ENCODE data around the gene AGMO. TPM values are rescaled to one million over a fixed set of nuclear protein-coding genes. Genes with fewer than 3 reads are reported as not detected.

The AGMO gene
- polyA plus RNA-seq, 2 of the 4 experiments (the other 2 are of a cell fraction) = 2.6 to 7.9 TPM

DNA sequence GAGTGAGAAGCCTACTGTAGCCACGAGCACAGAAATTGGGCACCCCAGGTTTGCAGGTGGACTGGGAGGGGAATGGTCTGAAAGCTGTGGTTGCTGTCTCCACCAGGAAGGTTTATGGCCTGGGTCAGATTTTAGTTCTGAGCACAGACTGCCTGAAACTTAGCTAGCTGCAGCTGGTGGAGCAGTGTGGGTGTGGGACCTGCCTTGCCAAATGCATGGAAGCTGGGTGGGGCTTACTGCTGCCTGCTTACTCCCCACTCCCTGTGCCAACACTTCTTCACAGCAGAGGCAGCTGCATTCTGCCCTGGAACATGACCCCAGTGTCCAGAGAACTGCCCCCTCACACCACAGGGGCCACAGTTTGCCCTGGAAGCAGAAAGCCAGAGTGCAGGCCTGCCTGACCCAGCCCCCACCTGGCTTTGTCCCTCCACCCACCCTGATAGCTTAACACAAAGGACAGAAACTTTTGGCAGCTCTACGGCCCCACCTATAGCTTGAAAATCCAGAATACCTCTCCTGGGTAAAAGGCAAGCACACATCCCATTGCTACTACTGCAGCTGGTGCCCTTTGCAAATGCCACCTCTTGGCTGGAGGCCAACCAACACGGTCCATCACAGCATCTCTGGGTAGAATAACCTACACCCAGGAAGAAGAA, 281.6 kb downstream of the AGMO start:
- no peak overlapping the region for H3K4me2 ChIP-seq
- TF ChIP-seq CHD4 (IDR thresholded peaks at IDR 0.05; ENCODE audit: borderline replicate concordance) = no peak
- no peak for TF ChIP-seq JUN (IDR thresholded peaks at IDR 0.05)
- TF ChIP-seq HOXB13 (CRISPR knock-in tag; IDR thresholded peaks at IDR 0.05; ENCODE audit: low read depth) = no peak
- no peak for TF ChIP-seq BHLHE40 (IDR thresholded peaks at IDR 0.05; ENCODE audit: low read depth, low read length)
- no peak for TF ChIP-seq HOXA7 (CRISPR knock-in tag; IDR thresholded peaks at IDR 0.05)
- TF ChIP-seq EHF (CRISPR knock-in tag; IDR thresholded peaks at IDR 0.05) = no peak
- no peak for TF ChIP-seq PHF8 (IDR thresholded peaks at IDR 0.05; ENCODE audit: borderline replicate concordance, low read depth)
- TF ChIP-seq RCOR1 (IDR thresholded peaks at IDR 0.05; ENCODE audit: low read depth, low read length) = no peak
- TF ChIP-seq KDM1A (IDR thresholded peaks at IDR 0.05; ENCODE audit: low read depth) = no peak
- no peak for TF ChIP-seq SREBF2 (IDR thresholded peaks at IDR 0.05)
- no peak for TF ChIP-seq ZNF302 (CRISPR knock-in tag; IDR thresholded peaks at IDR 0.05)
- TF ChIP-seq MAZ (IDR thresholded peaks at IDR 0.05; ENCODE audit: borderline replicate concordance, low read depth, low read length) = no peak
- TF ChIP-seq GATA3 (IDR thresholded peaks at IDR 0.05; ENCODE audit: borderline replicate concordance) = no peak
- TF ChIP-seq RNF2 (IDR thresholded peaks at IDR 0.05; ENCODE audit: borderline replicate concordance, low read depth) = no peak
- TF ChIP-seq, protein P1, sequence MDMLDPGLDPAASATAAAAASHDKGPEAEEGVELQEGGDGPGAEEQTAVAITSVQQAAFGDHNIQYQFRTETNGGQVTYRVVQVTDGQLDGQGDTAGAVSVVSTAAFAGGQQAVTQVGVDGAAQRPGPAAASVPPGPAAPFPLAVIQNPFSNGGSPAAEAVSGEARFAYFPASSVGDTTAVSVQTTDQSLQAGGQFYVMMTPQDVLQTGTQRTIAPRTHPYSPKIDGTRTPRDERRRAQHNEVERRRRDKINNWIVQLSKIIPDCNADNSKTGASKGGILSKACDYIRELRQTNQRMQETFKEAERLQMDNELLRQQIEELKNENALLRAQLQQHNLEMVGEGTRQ (IDR thresholded peaks at IDR 0.05) = no peak
- no peak for TF ChIP-seq RARB (CRISPR knock-in tag; IDR thresholded peaks at IDR 0.05)
- H3K9me3 ChIP-seq = peaks cover 17% of the 10 kb centered on the region; the same call in 2 of the 3 replicates
- no peak overlapping the region for H3K4me3 ChIP-seq
- WGBS (ENCODE audit: missing lambda C conversion rate) = 12% methylated on average over 3 of the region's 3 CpGs
- no peak for ATAC-seq
- DNase-seq (ENCODE audit: low read depth in 1 of 2, low spot score in 1 of 2) = no peak
- no peak overlapping the region for H3K27ac ChIP-seq
- ChIA-PET POLR2A (no interaction called here), CTCF (no interaction called here)
- H3K4me1 ChIP-seq = no peaks in the 10 kb centered on the region
- FAIRE-seq = no peak

DNA sequence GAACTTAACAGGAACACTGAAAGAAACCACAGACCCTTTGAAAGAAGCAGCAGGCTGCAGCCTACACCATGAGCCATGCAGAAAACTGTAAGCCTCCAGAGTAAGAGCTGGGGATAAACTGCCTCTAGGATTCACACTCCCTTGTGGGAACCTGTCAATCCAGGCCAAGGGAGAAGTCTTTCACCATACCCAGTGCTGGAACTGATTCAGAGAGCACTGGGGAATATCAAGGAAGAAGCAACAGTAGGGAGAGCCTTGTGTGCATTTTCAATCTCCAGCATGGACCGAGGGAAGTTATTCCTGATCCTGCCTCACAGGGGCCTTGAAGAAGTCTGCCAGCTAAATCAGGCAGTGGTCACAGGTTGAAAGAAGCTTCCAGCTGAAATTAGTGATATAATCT, 282.2 kb downstream of the AGMO start:
- WGBS (ENCODE audit: missing lambda C conversion rate) = 0% methylated on average over 1 of the region's 1 CpG
- TF ChIP-seq, protein P2, sequence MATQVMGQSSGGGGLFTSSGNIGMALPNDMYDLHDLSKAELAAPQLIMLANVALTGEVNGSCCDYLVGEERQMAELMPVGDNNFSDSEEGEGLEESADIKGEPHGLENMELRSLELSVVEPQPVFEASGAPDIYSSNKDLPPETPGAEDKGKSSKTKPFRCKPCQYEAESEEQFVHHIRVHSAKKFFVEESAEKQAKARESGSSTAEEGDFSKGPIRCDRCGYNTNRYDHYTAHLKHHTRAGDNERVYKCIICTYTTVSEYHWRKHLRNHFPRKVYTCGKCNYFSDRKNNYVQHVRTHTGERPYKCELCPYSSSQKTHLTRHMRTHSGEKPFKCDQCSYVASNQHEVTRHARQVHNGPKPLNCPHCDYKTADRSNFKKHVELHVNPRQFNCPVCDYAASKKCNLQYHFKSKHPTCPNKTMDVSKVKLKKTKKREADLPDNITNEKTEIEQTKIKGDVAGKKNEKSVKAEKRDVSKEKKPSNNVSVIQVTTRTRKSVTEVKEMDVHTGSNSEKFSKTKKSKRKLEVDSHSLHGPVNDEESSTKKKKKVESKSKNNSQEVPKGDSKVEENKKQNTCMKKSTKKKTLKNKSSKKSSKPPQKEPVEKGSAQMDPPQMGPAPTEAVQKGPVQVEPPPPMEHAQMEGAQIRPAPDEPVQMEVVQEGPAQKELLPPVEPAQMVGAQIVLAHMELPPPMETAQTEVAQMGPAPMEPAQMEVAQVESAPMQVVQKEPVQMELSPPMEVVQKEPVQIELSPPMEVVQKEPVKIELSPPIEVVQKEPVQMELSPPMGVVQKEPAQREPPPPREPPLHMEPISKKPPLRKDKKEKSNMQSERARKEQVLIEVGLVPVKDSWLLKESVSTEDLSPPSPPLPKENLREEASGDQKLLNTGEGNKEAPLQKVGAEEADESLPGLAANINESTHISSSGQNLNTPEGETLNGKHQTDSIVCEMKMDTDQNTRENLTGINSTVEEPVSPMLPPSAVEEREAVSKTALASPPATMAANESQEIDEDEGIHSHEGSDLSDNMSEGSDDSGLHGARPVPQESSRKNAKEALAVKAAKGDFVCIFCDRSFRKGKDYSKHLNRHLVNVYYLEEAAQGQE (IDR thresholded peaks at IDR 0.05) = no peak
- TF ChIP-seq RARB (CRISPR knock-in tag; IDR thresholded peaks at IDR 0.05) (no peak), KDM5A (IDR thresholded peaks at IDR 0.05) (no peak), CEBPB (IDR thresholded peaks at IDR 0.05) (no peak), CHD4 (IDR thresholded peaks at IDR 0.05; ENCODE audit: borderline replicate concordance) (no peak), JUN (IDR thresholded peaks at IDR 0.05) (no peak), ZFP36 (IDR thresholded peaks at IDR 0.05; ENCODE audit: borderline replicate concordance, partially characterized antibody) (no peak), ZC3H11A (IDR thresholded peaks at IDR 0.05) (no peak), ESRRA (IDR thresholded peaks at IDR 0.05; ENCODE audit: borderline replicate concordance, low read length) (no peak), ZSCAN20 (CRISPR knock-in tag; IDR thresholded peaks at IDR 0.05) (no peak), POLR2A (IDR thresholded peaks at IDR 0.05; ENCODE audit: low read length) (no peak), NPAS2 (CRISPR knock-in tag; IDR thresholded peaks at IDR 0.05; ENCODE audit: borderline replicate concordance) (no peak), RAD21 (conservative IDR thresholded peaks at IDR 0.05 in 1 of 2, IDR thresholded peaks at IDR 0.05 in 1 of 2) (no peak), SMC3 (IDR thresholded peaks at IDR 0.05) (no peak), MYC (IDR thresholded peaks at IDR 0.05; ENCODE audit: borderline replicate concordance, low read length) (no peak), RCOR1 (IDR thresholded peaks at IDR 0.05; ENCODE audit: low read depth, low read length) (no peak), RNF2 (IDR thresholded peaks at IDR 0.05; ENCODE audit: borderline replicate concordance, low read depth) (no peak), NR3C1 (IDR thresholded peaks at IDR 0.05) (no peak)
- TF ChIP-seq, protein P3, sequence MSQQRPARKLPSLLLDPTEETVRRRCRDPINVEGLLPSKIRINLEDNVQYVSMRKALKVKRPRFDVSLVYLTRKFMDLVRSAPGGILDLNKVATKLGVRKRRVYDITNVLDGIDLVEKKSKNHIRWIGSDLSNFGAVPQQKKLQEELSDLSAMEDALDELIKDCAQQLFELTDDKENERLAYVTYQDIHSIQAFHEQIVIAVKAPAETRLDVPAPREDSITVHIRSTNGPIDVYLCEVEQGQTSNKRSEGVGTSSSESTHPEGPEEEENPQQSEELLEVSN (IDR thresholded peaks at IDR 0.05; ENCODE audit: borderline replicate concordance, low read depth) = no peak
- no peaks in the 10 kb centered on the region for H3K4me1 ChIP-seq
- H3K4me3 ChIP-seq = no peak overlapping the region
- no peak overlapping the region for H3K4me2 ChIP-seq
- no peak overlapping the region for H3K27ac ChIP-seq
- no peak for ATAC-seq
- FAIRE-seq = no peak
- CTCF ChIA-PET = no interaction called here
- DNase-seq (ENCODE audit: low read depth in 1 of 2, low spot score in 1 of 2) = no peak
- POLR2A ChIA-PET = no interaction called here
- H3K9me3 ChIP-seq = peaks cover 17% of the 10 kb centered on the region; the same call in 2 of the 3 replicates
